ENCODE measurements around the gene MDM4. TPM values are rescaled to one million over a fixed set of nuclear protein-coding genes. Genes with fewer than 3 reads are reported as not detected.
"Not testable (repeated sequence)": the region's sequence is repeated elsewhere in the genome, so short reads cannot be mapped to it uniquely, and the experiment has no call there.

MDM4 gene
- total RNA-seq, 1 donor from 2014 or later: 33.0 TPM

DNA sequence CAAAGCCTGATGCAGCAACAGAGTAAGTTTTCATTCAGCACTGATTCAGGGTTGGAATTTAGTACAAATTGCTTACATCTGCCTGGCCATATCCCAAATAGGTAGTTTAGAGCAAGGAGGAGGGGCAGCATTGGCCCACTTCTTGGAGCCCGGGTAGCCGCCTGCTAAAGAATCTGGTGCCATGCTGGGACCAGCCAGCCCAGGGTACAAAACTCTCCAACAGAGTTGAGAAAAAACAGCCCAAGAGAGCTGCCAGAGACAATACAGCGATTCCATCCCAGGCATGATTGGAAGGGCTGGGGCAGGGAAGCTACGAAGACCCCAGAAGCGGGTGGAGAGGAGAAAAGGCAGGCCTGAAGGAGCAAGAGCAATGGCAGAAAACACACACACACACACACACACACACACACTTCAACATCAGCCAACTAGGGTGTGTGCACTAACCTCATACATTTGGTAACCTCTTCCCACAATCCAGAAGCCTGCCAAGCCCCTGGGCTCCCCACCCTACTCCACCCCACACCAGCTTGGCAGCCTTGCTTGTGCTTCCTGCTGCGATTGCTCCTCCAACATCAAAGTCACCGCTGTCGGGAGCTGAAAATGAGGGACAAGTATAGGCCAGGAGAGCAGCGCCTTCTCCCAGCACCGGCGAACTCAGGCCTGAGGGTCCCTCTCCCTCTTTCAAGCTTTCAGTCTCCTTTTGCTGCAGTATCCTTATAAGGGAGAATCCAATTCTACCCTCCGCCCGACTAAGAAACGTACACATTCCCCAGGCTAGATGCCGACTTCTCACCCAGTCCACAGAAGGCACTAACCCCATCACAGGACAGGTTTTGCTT, 22.8 kb upstream of the MDM4 start:
- ATAC-seq: peak; percentile 92

DNA sequence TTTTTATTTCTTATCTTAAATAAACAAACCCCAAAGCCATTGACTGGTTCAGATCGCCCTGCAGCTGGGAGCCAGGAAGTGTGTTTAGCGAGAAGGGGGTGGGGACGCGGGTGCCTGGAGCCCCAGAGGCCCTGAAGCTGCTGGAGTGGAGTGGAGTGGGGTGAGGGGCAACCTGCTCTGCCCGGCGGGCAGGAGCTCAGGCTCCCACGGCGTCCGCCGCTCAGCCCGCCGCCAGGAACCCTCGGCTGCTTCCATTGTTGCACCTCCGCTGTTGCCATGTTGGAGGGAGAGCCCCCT, 22.3 kb upstream of the MDM4 start:
- ATAC-seq: peak; percentile 53

DNA sequence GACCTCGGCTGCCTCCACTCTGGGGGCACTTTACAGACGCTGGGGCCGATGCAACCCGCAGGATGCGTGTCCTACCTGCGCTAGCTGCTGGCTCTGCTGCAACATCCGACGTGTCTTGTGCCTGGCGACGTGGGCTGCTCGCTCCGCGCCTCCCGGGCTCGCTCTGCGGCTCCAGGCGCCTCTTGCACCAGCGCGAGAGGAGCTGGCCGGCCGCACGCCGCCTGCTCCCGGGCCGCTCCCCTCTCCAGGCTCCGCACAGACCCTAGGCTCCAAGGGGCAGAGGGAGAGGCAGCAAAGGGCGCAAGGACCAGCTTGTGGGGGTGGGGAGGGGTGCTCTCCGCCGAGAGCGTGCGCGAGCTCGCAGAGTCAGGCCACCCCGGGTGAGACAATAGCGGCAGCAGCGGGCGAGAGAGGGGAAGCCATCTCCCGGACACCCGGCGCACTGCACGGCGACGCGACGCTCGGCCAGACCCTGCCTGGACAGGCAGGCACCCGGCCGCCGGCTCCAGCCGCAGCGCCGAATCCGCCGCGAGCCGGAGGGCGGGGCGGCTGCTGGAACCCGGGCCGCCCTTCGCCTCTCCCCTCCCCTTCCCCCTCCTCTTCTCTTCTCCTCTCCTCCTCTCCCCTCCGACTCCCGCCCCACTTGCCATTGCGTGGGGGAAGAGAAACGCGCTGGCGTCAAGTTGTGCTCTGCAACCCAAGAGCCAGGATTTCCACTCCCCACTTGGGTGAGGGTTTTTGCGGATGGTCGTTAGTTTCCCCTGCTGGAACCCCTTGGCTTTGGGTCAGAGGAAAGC, 21.7 kb upstream of the MDM4 start, which contains the start of gene PIK3C2B:
PIK3C2B (minus strand) TSS at position 525 of the 797 bp plus-strand sequence. CDS start 25,003 bp downstream, outside the sequence.
- ATAC-seq: peak; percentile 87

DNA sequence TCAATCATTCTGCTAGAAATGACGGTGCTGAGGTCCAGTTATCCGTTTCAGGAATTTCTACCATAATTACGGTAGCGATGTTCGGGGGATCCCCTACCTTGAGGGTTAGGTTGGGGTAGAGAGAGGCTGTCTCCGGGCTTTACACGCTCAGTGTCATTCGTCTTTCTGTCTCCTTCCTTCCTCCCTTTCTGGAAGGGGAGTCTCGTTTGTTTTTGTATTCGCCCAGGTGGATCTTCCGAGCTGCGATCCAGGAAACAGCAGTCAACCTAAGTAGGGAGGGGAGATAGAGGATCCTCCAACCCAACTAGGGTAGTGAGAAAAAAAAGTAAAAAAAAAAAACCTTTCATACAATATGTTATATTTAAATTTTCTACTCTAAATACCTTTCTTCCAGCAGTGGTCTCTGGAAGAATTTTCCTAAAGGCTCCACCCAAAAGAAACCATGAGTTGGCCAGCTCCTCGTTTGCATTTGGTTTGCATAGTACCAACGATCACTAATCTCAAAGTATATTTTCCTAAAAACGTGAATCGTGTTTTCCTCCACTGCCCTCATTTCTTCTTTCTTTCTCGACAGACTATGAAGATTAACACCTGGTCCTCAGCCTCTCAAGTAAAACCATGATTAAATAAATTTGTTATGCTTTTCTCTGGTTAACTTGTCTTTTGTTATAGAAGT, 21.0 kb upstream of the MDM4 start:
- no peak for ATAC-seq

DNA sequence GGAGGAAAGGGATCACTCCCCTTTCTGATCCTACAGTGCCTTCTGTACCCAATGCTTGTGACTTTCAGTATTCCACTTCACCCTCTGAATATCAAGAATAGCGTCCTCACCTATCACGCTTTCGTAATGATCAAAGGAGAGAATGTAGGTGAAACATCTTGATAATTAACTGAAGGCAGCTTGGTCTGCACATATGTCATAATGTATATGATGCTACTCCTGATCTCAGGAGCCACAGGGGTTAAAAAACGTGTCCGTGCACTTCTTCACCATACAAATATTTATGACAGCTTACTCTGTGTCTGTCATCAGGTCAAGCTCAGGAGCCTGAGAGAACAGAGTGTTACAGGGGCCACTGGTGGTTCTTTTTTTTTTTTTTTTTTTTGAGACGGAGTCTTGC, 20.4 kb upstream of the MDM4 start:
- ATAC-seq: no peak

DNA sequence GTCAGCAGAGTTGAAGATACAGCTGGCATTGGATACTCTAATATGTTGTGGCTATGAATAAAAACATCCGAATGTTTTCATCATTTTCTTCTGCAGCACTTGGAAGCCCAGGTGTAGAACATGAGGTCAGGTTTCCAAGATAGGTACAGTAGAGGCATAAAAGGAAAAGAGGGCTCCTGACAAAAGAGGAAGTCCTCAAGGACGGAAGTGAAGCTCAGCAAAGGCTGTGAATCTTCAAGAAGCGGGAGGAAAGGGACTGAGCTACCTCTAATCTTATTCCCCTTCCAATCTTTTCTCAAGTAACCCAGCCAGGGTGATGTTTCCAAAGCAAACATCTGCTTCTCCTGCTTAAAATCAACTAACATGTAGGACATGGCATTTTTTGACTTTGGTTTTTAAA, 17.2 kb upstream of the MDM4 start:
- no peak for ATAC-seq

DNA sequence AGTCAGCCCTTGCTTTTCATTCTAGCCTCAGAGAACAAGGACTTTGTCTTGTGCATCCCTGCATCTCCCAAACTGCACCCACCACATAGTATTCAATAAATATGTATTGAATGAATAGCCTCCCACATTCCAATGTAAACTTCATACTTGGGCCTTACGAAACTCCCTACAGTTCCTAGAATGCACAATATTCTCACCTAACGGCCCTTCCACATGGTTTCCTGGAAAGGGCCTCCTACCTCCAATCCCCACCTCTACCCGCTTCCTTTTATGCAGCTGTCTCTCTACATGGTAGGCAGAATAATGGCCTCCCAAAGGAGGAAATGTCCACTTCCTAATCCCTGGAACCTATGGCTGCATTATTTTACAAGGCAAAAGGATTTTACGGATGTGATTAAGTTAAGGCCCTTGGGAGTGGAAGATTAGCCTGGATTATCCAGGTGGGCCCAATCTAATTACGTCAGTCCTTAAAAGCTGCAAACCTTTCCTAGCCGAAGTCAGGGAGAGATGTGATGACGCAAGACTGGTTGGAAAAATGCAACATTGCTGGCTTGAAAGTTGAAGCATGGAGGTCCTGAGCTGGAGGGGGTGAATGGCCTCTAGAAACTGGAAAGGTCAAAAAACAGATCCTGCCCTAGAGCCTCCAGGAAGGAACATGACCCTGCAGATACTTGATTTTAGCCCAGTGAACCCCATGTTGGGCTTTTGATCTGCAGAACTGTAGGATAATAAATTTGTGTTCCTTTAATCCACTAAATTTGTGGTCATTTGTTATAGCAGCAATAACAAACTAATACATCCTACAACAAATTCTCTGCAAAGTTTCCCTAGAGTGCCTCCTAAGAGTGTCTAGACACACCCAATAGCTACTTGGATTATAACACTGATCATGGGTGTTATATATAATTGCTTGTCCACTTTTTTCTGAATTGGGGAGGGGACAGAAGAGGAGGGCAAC, 16.4 kb upstream of the MDM4 start:
- ATAC-seq: no peak

DNA sequence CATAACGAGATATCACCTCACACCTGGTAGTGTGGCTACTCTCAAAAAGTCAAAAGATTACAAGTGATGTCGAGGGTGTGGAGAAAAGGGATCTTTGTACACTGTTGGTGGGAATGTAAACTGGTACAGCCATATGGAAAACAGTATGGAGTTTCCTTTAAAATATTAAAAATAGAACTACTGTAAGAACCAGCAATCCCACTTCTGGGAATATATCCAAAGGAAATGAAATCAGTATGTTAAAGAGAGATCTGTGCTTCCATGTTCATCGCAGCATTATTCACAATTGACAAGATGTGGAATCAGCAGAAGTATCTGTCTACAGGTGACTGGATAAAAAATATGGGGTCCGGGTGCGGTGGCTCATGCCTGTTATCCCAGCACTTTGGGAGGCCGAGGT, 14.0 kb upstream of the MDM4 start:
- no peak for ATAC-seq

DNA sequence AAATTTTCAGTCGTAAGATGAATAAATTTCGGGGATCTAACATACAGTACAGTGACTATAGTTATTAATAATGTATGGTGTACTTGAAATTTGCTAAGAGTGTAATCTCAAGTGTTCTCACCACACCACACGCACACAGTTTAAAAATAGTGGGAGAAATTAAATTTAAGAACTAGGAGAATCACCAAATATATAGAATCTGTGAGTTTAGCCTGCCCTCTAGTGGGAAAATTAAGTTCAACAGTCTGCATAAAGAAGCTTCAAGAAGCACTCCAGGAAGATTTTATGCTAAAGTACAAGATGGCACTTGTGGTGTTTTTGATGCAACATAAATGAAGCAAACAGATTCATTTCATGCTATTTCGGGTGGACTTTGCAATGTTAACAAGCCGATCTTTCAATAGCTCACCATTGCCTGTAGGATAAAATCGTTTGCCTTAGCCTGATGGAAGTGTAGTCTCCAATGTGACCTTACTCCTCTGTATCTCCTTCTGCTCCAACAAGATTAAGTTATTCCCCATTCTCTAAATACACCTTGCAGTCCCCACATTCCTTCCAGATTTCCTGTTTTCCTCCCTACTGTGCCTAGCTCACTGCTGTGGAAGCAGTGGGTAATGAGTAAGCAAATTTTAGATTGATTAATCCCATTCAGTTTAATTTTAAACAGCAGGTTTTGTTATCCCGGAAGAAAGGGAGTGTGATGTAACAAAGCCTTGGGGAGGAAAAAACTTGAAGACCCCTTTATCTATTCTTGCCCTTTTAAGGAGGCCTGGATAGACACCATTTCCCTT, 12.9 kb upstream of the MDM4 start:
- ATAC-seq: no peak

DNA sequence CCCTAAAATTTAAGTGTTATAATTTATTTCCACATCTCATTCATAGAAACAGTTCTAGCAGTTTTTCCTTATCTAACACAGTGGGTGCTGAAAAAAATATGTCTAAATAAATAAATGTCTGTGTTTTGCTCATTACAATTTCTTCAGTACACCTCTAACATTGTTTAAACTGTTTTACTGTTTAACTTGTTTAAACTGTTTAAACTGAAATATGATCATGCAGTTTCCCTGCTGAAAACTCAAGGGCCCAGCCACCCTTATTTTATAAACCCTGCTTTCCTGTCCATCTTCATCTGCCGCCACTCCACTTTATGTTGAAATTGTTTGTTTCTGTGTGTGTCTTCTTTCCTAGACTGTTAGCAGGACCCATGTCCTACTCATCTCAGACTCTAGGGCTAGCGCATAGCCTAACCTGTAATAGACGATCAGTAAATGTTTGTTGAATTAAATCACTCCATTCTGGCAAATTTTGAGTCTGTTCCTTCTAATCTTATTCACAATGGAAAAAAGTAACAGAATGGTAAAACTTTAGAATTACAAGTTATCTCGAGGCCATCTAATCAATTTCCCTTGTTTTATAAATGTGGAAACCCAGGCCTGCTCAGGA, 12.2 kb upstream of the MDM4 start:
- ATAC-seq: no peak

DNA sequence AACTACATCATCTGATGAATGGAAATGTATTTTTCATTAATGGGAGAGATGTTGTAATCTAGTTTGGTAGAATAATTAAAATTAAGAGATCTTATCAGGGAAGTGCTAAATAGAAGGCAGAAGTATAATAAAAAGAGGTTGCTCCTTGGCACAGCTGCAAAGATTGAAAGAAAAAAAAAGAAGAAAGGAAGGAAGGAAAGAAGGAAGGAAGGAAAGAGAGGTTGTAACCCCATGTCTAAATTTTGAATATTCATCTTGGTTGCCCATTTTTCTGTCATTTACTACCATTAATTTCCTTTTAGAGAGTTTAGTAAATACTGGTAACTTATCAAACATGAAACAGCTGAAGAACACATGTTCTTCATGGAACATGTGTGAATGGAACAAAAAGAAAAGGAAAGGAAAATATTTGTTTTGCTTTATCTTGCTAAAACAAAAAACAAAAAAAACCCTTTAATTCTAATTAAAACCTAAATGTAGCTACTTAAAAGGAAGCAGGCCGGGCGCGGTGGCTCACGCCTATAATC, 10.5 kb upstream of the MDM4 start:
- no peak for ATAC-seq

DNA sequence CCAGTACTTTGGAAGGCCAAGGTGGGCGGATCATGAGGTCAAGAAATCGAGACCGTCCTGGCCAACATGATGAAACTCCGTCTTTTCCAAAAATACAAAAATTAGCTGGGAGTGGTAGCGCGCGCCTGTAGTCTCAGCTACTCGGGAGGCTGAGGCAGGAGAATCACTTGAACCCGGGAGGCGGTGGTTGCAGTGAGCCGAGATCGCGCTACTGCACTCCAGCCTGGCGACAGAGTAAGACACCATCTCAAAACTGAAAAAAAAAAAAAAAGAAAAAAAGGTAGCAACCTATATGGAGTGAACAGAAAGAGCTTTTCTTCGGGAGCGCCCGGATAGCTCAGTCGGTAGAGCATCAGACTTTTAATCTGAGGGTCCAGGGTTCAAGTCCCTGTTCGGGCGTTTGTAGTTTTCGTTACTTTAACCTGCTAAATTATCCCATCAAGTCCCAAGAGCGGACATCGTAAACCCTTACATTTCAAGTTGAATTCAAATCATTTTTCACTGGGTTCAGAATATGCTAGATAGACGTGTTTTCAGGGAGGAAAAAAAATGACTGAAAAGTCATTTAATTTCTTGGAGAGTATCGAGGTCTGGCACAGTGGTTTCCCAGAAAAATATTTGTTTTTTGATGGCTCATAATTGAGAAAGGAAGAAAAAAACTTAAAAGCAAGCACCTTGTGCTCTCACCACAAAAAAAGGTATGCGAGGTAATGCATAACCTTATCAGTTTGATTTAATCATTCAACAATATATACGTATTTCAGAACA, 9.8 kb upstream of the MDM4 start:
- ATAC-seq: peak; percentile 88

DNA sequence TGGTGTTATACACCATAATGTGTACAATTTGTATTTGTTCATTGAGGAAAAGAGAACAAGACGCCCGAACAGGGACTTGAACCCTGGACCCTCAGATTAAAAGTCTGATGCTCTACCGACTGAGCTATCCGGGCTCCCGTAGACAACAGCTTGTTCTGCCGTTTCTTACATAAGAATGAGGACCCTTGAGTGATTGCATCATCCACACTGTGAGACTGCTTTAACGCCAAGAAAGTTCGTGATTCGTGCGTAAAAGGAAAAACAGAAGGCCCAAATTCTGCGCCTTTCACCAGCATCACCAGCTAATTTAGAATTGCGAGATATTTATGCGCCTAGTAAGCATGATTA, 9.3 kb upstream of the MDM4 start:
- peak; percentile 83 for ATAC-seq

DNA sequence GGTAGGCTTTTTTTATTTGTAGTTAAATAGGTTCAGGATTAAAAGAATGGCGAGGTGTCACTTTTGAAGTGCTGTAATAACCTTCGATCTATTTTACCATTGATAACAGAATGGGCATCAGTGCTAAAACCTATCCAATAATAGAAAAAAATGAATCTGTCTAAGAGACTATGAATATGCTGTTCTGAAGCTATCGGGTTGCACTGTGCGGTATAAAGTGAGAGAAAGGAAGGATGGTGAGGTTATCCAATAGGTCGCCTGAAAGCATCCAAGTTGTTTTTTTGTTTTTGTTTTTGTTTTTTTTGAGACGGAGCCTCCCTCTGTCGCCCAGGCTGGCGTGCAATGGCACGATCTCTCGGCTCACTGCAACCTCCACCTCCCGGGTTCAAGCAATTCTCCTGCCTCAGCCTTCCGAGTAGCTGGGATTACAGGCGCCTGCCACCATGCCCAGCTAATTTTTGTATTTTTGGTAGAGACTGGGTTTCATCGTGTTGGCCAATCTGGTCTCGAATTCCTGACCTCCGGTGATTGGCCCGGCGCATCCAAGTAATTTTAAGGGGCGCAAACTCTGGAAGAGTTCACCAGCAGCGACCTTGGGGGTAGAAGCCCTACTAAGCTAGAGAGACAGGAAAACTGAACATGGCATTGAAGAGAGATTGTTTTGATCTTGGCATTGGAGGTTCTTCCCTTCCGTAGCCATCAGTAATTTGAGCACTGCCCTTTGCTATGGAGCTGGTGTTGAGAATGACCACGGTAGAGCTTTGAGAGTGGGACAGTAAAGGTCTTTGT, 8.7 kb upstream of the MDM4 start:
- peak; percentile 18 for ATAC-seq

DNA sequence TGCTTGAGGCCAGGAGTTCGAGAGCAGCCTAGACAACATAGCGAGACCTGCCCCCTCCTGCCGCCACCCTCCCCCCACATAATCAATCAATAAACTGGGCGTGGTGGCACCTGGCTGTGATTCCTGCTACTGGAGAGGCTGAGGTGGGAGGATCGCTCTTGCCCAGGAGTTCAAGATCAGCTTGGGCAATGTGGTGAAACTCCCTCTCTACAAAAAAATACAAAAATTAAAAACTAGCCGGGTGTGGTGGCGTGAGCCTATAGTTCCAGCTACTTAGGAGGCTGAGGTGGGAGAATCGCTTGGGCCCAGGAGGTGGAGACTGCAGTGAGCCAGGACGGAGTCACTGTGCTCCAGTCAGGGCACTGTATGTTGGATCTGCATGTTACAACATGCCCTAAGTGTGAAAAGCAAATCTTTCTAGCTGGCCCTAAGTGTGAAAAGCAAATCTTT, 7.0 kb upstream of the MDM4 start:
- no peak for ATAC-seq

DNA sequence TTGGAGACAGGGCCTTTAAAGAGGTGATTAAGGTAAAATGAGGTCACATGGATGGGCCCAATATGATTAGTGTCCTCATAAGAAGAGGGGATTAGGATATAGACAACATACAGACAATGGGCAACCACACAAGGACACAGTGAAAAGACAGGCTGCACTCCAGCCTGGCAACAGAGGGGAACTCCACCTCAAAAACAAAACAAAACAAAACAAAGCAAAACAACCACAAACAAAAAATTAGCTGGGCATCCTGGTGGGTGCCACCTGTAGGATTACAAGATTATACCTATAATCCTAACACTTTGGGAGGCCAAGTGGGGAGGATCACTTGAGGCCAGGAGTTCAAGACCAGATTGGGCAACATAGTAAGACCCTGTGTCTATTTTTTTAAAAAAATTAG, 4.8 kb upstream of the MDM4 start:
- ATAC-seq: no peak

DNA sequence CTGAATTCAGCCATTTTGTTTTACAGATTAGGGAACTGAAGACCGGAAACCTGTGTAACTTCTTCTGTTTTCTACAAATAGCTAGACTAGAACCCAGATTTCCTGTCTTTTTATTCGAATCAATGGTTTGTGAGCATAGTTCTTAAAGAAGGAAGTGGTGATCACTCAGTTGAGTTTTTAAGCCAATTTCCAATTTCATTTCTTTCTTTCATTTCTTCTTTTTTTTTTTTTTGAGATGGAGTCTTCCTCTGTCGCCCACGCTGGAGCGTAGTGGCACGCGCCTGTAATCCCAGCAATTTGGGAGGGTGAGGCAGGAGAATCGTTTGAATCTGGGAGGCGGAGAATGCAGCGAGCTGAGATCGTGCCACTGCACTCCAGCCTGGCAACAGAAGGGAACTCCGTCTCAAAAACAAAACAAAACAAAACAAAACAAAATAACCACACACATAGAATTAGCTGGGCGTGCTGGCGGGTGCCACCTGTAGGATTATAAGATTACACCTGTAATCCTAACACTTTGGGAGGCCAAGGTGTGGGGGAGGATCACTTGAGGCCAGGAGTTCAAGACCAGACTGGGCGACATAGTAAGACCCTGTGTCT, 3.0 kb upstream of the MDM4 start:
- ATAC-seq: no peak

DNA sequence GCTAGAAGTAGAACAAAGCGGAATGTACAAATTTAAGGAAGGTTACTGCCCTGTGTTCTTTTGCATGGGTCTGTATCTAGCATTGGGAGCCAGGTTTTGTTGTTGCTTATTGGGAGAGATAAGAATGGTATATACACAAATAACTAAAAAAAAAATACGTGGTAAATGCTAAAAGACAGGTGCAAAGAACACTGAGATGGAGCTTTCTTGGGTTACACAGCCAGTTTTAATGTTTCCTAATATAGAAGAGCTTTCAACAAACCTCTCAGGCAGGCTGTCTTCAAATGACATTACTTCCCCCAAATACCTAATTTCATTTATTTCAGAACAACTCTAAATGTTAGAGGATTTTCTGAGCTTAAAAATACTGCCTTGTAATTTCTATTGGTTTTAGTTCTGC, 1.4 kb upstream of the MDM4 start:
- ATAC-seq: no peak

DNA sequence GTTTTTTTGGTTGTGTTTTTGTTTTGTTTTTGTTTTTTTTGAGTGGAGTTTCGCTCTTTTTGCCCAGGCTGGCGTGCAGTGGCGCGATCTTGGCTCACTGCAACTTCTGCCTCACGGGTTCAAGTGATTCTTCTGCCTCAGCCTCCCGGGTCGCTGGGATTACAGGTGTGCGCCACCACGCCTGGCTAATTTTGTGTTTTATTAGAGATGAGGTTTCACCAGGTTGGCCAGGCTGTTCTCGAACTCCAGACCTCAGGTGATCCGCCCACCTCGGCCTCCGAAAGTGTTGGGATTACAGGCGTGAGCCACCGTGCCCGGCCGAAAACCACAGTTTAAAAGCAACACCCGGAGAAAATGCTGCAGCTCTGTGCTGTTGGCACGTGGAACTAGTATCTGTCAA, 1.2 kb downstream of the MDM4 start:
- ATAC-seq: not testable (repeated sequence)
